Measurements from ENCODE around the gene TMEM163.

Gene TMEM163

DNA sequence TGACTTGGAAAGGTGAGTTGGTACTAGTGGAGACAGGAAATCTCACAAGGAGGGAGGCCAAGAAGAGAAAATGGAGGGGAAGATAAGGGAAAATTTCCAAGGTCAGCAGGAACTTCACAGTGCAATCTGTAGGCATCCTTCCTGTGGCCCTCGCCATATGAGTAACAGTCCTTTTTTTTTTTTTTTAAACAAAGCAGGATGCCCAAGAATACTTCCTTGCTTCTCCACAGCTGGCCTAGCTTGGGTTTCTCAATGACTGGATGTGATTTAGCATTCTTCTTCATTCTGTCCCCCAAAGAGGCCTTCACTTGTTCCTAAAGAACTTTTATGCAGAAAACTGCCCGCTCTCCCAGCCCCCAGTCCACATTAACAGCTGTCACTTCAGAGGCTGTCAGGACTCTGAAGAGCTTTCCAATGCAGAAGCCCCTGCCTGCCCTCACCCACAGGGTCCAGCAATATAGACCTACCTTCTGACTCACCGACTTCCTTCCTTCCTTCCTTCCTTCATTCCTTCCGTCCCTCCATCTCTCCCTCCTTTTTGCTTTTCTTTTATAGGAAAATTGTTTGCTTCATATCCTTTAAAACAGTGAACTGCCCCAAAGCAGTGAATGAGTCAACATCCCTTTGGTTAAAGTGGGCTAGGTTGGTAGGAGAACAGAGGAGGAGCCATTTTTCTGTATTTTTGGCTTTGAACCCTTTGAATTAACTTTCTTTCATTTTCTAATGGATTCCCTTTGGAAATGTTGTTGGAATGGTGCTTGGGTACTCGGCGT, 292.9 kb downstream of the TMEM163 start:
- DNase-seq, result peak; percentile 3

DNA sequence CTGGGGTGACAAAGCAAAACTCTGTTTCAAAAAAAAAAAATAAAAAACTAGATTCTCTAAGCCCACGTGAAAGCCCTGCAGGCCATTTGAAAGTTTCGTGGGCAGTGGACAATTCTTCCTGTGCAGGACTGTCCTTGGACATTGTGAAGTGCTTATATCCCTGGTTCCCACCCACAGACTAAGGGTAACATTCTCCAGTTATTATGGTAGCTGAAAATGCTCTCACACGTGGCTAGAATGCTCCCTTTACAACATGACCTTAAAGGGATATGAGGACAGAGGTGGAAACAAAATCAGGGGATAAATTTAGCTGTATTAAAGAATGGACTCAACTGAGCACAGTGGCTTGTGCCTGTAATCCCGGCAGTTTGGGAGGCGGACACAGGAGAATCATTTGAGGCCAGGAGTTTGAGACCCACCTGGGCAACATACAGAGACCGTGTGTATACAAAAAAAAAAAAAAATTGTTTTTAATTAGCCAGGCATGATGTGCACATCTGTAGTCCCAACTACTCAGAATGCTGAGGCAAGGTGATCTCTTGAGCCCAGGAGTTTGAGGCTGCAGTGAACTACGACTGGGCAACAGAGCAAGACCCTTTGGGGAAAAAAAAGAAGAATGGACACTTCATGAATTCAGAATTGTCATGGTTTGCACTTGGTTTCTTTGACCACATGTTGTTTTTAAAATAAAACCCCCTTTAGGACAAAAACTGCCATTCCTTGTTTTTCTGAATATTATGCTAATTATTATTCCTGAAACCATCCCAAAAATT, 297.1 kb downstream of the TMEM163 start:
- DNase-seq, result no peak

DNA sequence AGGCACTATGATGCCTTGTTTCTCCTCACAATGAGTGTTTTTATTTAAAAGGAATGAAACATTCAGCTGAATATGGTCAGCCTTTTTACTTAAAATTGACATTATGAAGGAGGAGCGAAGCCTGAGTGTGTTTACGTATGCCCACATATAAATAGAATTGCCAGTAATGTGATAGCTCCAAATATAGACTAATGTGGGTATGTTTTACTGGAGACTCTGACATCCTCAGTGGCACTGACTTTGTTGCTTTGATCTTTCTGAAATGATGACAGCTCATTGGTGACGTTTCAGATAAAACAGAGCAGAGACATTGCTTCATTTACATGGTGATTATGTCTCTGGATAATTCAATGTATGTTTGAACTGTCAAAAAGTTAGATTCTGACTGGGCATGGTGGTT, 297.9 kb downstream of the TMEM163 start:
- no peak for DNase-seq

DNA sequence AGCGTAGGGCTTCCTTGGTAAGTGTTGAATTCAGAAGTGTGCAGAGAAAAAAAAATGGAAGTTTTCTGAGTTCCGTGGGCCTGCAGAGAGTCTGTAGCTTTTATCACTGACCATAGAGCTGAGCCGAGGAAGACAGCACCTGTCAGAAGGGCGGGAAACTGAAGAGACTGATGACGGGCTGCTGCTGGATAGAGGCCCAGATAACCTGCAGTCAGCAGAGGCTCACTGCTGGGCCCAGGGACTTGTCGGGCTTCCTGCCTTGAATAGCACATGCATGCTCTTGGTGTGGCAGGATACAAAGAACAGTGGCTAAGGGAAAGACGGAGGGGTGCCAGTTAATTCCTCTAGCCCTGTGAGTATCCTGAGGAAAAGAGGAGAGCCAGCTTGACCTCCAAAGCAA, 298.5 kb downstream of the TMEM163 start:
- no peak for DNase-seq

GRCh38 chr2:134417968-134418582, 300.7 kb downstream of the TMEM163 start:
- no peak for DNase-seq

DNA sequence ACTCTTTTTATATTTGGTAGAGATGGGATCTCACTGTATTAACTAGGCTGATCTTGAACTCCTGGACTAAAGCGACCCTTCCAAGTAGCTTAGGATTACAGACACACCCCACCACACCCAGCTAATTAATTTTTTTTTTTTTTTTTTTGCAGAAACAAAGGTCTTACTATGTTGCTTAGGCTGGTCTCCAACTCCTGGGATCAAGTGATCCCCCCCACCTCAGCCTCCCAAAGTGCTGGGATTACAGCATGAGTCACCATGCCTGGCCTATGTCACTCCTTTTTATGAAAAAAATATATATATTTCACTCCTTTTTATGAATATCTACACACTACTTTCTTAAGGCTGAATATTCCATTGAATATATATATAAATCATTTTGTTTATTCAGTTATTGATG, 302.2 kb downstream of the TMEM163 start:
- DNase-seq, result no peak

- DNase-seq, result no peak
Observed at GRCh38 chr2:134416018-134416417, 302.8 kb downstream of the TMEM163 start.

GRCh38 chr2:134413912-134414311, 304.9 kb downstream of the TMEM163 start:
- DNase-seq, result no peak

- DNase-seq, result no peak
Observed at GRCh38 chr2:134413430-134413829, 305.4 kb downstream of the TMEM163 start.

GRCh38 chr2:134412639-134412999, 306.2 kb downstream of the TMEM163 start:
- DNase-seq, result no peak

GRCh38 chr2:134411828-134412638, 306.8 kb downstream of the TMEM163 start:
- DNase-seq, result peak; percentile 32

DNA sequence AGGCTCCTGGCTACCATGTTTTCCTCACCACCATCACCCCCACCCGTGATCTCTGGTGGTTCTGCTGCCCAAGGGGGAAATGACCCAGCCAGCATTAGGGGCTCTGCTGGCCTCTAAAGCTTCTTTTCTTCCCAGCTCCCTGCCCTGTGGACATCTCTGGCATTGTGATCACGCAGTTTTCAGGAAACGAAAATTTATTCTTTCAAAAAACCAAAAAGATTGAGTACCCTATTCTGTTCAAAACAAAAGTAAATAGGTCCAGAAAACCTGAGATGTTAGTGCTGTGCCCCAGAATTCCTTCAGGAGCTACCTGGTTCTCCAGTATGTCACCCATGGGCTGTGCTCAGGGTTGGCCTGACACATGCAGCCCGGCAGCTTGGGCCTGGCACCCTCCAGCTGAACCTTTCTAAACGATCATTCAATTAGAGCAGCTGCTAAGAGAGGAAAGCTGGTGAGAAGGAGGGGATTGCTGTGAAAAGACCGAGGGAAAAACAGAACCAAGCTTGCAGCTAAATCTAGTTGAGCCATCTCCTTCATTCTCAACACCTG, 307.4 kb downstream of the TMEM163 start:
- no peak for DNase-seq

- DNase-seq, result no peak
Observed at GRCh38 chr2:134410831-134411231, 308.0 kb downstream of the TMEM163 start.

DNA sequence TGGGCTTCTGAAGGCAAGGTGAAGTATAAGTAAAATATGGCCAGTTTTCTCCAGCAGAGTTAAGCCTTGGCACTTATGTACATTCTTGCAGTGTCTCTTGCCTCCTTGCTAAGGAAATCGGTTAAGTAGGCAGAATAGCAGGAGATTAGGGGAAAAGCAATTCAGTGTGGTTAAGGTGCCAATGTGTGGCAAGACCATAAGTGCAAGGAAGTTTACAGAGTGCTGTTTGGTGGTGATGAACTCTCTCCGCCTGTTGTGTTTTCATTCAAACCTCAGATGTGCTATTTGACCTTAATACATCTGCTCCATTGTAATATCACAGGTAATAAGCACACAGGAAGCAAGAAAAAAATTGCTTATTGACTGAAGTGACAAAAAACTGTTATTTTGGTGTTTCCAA, 308.8 kb downstream of the TMEM163 start:
- no peak for DNase-seq

DNA sequence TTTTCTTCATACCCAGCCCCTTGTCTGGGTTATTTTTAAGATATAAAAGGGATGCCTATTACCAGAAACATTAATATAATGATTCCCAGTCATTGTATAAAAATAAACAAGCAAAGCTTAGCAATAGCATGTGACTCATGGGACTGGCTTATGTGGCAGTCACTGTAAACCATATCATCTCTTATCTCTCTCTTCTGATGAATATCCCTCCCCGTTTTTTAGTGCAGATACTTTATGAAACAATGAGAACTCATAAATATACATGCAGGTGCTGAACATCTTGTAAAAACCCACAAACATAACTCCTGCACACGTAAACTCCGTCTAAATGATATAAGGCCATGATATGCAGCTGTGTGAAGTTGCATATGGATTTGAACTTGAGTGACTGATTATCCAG, 310.0 kb downstream of the TMEM163 start:
- no peak for DNase-seq

GRCh38 chr2:134408386-134408785, 310.4 kb downstream of the TMEM163 start:
- DNase-seq, result no peak

- DNase-seq, result no peak
Observed at GRCh38 chr2:134407154-134407890, 311.5 kb downstream of the TMEM163 start.

- DNase-seq, result no peak
Observed at GRCh38 chr2:134406736-134407135, 312.1 kb downstream of the TMEM163 start.

DNA sequence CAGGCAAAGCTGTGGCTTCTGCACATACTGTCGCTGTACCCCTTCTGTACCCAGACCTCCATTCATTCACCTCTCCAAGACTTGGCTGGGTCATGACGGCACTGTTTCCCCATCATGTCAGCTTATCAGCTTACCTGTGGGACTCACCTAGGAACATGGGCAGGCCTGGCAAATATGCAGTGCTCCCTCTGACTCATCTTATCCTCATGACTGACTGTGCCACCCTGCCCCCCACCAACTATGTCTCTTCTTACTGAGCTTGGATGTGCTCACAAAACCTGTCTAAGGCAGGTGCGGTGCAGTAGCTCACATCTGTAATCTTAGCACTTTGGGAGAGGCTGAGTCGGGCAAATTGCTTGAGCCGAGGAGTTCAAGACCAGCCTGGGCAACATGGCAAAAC, 312.5 kb downstream of the TMEM163 start:
- no peak for DNase-seq

All from suppressor macrophage treated with lipopolysaccharide for 4 hours (primary cell).